ENCODE data around the gene BACH2. TPM values are rescaled to one million over a fixed set of nuclear protein-coding genes. Genes with fewer than 3 reads are reported as not detected.

The BACH2 gene
- total and polyA plus RNA-seq, 2 of the 8 experiments (the other 6 are each of a cell fraction or from before 2014, with no cell fraction given) = 1.9 to 5.9 TPM

GRCh38 chr6:90315354-90315950, 18.8 kb upstream of the BACH2 start:
- no peak overlapping the region for H3K14ac ChIP-seq (ENCODE audit: insufficient read length)
- H2BK12ac ChIP-seq (ENCODE audit: low read depth, low read length) = no peak overlapping the region
- FAIRE-seq = no peak
- no peaks in the 10 kb centered on the region for H3K79me2 ChIP-seq (ENCODE audit: control insufficient read depth in 1 of 2, insufficient read depth in 2 of 2, low read length in 2 of 2)
- H2AK5ac ChIP-seq (ENCODE audit: low read depth, low read length) = no peak overlapping the region
- H3K9me3 ChIP-seq (ENCODE audit: insufficient read depth in 2 of 2, low read depth in 1 of 2, low read length in 1 of 2) = no peaks in the 10 kb centered on the region
- H3K23ac ChIP-seq (ENCODE audit: insufficient read length) = no peak overlapping the region
- H2BK20ac ChIP-seq (ENCODE audit: low read length) = no peak overlapping the region
- H3K36me3 ChIP-seq (ENCODE audit: control insufficient read depth in 2 of 4, insufficient read depth in 4 of 4, low read length in 3 of 4) = no peaks in the 10 kb centered on the region
- no peaks in the 10 kb centered on the region for H3K23me2 ChIP-seq (ENCODE audit: low read depth, low read length)
- no peak overlapping the region for H3K18ac ChIP-seq (ENCODE audit: extremely low read depth, low read length)
- H3K56ac ChIP-seq (replicated peaks; ENCODE audit: insufficient read length, low read depth, low read length) = no peak overlapping the region
- H2AFZ ChIP-seq (ENCODE audit: low read length) = no peak overlapping the region
- no peaks in the 10 kb centered on the region for H3K4me1 ChIP-seq (replicated peaks in 1 of 4; ENCODE audit: control insufficient read depth in 3 of 4, insufficient read depth in 4 of 4, low read length in 3 of 4)
- no peaks in the 10 kb centered on the region for H3K27me3 ChIP-seq (replicated peaks in 1 of 4; ENCODE audit: control insufficient read depth in 3 of 4, extremely low read depth in 1 of 4, insufficient read depth in 3 of 4, low read length in 3 of 4)
- no peak for DNase-seq (ENCODE audit: low read depth in 1 of 2, low spot score in 2 of 2)
- no peaks in the 10 kb centered on the region for H4K20me1 ChIP-seq (replicated peaks in 1 of 2; ENCODE audit: control insufficient read depth in 1 of 2, insufficient read depth in 2 of 2, low read length in 2 of 2)
- no peak for TF ChIP-seq RAD21 (IDR thresholded peaks at IDR 0.05 in 1 of 2, conservative IDR thresholded peaks at IDR 0.05 in 1 of 2; ENCODE audit: low read depth in 2 of 2, low read length in 2 of 2)
- H3K4me2 ChIP-seq (ENCODE audit: insufficient read depth in 1 of 2, low read depth in 2 of 2, low read length in 2 of 2) = no peak overlapping the region
- no peak overlapping the region for H3K27ac ChIP-seq (ENCODE audit: low read depth, low read length)
- ChIA-PET POLR2A (ENCODE audit: partially characterized antibody) (interaction anchor here (2.0 kb wide), 1 partner anchor 17 kb away, joined by 4 read pairs; no protein-coding TSS in a partner anchor), CTCF (ENCODE audit: partially characterized antibody) (interaction anchor here (0.6 to 1.9 kb wide), 7 partner anchors 11 to 419 kb away, joined by 3 to 6 read pairs (median 4); no protein-coding TSS in a partner anchor)
- 74% methylated on average over 4 of the region's 4 CpGs; no CpG with 5 or more reads in 1 of the 2 experiments for WGBS, 2 experiments (ENCODE audit: extremely low coverage in 1 of 2, insufficient coverage in 1 of 2, insufficient read length in 1 of 2, insufficient replicate concordance in 2 of 2, low coverage in 1 of 2, low lambda C conversion rate in 2 of 2, missing lambda C conversion rate in 1 of 2)
- H4K8ac ChIP-seq (ENCODE audit: extremely low read depth, insufficient read depth, low read length) = no peak overlapping the region
- H4K91ac ChIP-seq (replicated peaks; ENCODE audit: insufficient read length, low read length) = no peak overlapping the region
- H3K9ac ChIP-seq (replicated peaks in 1 of 4; ENCODE audit: extremely low read depth in 1 of 4, low read depth in 3 of 4, low read length in 3 of 4) = no peak overlapping the region
- H2BK15ac ChIP-seq (ENCODE audit: low read length) = no peak overlapping the region
- H2BK120ac ChIP-seq (replicated peaks; ENCODE audit: low read depth, low read length) = no peak overlapping the region
- H2BK5ac ChIP-seq (ENCODE audit: low read depth, low read length) = no peak overlapping the region
- no peak overlapping the region for H4K5ac ChIP-seq (ENCODE audit: insufficient read length, low read depth, low read length)
- no peak overlapping the region for H3K4ac ChIP-seq (replicated peaks; ENCODE audit: insufficient read length, low read depth, low read length)
- no peak overlapping the region for H3K4me3 ChIP-seq (ENCODE audit: extremely low read depth in 1 of 4, insufficient read depth in 2 of 4, low read depth in 3 of 4, low read length in 4 of 4)
- H3K79me1 ChIP-seq (ENCODE audit: low read depth, low read length) = no peaks in the 10 kb centered on the region
